Prostate gland (tissue), 2 donors: ENCODE results near the gene TBX3. TPM values are rescaled to one million over a fixed set of nuclear protein-coding genes. Genes with fewer than 3 reads are reported as not detected.
"Not testable (repeated sequence)": the region's sequence is repeated elsewhere in the genome, so short reads cannot be mapped to it uniquely, and the experiment has no call there.

ENCODE experiments used
- DNase-seq: peaks from one replicate; pipeline ENCODE4 v3.0.0-alpha.2; 2019; ENCODE audit warnings: low spot score
- H3K27ac ChIP-seq, 2 donors: fragments of 200-600 bp; sonication (generic); 2 replicates each; pipeline ENCODE4 v1.5.1; 2017 to 2019
- H3K27me3 ChIP-seq: fragments of 200-600 bp; sonication (generic); replicated peaks from 2 replicates; pipeline ENCODE4 v1.5.1; 2019; ENCODE audit not compliant: insufficient read depth
- H3K36me3 ChIP-seq, 2 donors: fragments of 200-600 bp; sonication (generic); 1 replicate in 1 of 2; 2 replicates in 1 of 2; pipeline versions ENCODE4 v1.5.1 to v1.8.1; 2017 to 2019
- H3K4me1 ChIP-seq: fragments of 200-600 bp; sonication (generic); replicated peaks from 2 replicates; pipeline ENCODE4 v1.5.1; 2019
- H3K4me3 ChIP-seq, 2 donors: fragments of 200-600 bp; sonication (generic); 2 replicates each; pipeline ENCODE4 v1.5.1; 2017 to 2019
- H3K9me3 ChIP-seq: fragments of 200-600 bp; sonication (generic); 2 replicates; pipeline ENCODE4 v1.5.1; 2017
- CTCF ChIP-seq, 4 experiments: fragments of 200-600 bp in 2 of 4; fragments of 450-650 bp in 2 of 4; sonication (generic) in 2 of 4; IDR thresholded peaks; 1 replicate in 3 of 4; 2 replicates in 1 of 4; pipeline ENCODE4 v1.5.1; 2016 to 2019; ENCODE audit warnings: antibody characterized with exemption in 4 of 4, mild to moderate bottlenecking in 2 of 4, moderate library complexity in 2 of 4
- POLR2A ChIP-seq: fragments of 450-650 bp; IDR thresholded peaks from one replicate; pipeline ENCODE4 v1.6.1; 2016; ENCODE audit warnings: antibody characterized with exemption, mild to moderate bottlenecking
- POLR2AphosphoS5 ChIP-seq: sonication (generic); formaldehyde crosslinking; IDR thresholded peaks from one replicate; pipeline ENCODE4 v1.6.1; 2017; ENCODE audit warnings: antibody characterized with exemption
- WGBS: methylation state at CpG from one replicate; pipeline ENCODE4 v1.1.5; 2018; 5-methylcytosine and 5-hydroxymethylcytosine counted together
- intact Hi-C: fragments of 100-400 bp; cut with DNase I; formaldehyde crosslinking; loops from one replicate; pipeline ENCODE4 v1.14.2; 2022
- total RNA-seq, 2 donors: library from RNA; depleted of rRNA; stranded (reverse); fragments of >200 nt; gene quantifications; one replicate each; pipeline ENCODE4 v1.1.0, GENCODE V29; 2016

TBX3 gene
- total RNA-seq, 2 donors from 2014 or later = 155 to 259 TPM

GRCh38 chr12:114721266-114721665, 37.3 kb upstream of the TBX3 start:
- TF ChIP-seq POLR2AphosphoS5 = no peak
- no peak for TF ChIP-seq POLR2A
- TF ChIP-seq CTCF (IDR thresholded peaks at IDR 0.05) = no peak
- no peak for DNase-seq
- no peaks in the 10 kb centered on the region for H3K27me3 ChIP-seq
- WGBS = 80% methylated on average over 7 of the region's 7 CpGs
- no peaks in the 10 kb centered on the region for H3K9me3 ChIP-seq
- no peaks in the 10 kb centered on the region for H3K36me3 ChIP-seq
- intact Hi-C loops = no loop called here
- no peak overlapping the region for H3K27ac ChIP-seq
- no peak overlapping the region for H3K4me3 ChIP-seq
- no peaks in the 10 kb centered on the region for H3K4me1 ChIP-seq

GRCh38 chr12:114713466-114714215, 29.7 kb upstream of the TBX3 start:
- Histone ChIP-seq H3K4me1 (no peaks in the 10 kb centered on the region), H3K9me3 (no peaks in the 10 kb centered on the region), H3K36me3 (no peaks in the 10 kb centered on the region), H3K4me3 (no peak overlapping the region), H3K27me3 (no peaks in the 10 kb centered on the region), H3K27ac (no peak overlapping the region)
- no peak for TF ChIP-seq POLR2AphosphoS5
- TF ChIP-seq POLR2A = no peak
- TF ChIP-seq CTCF (IDR thresholded peaks at IDR 0.05) = no peak
- intact Hi-C loops = no loop called here
- DNase-seq = no peak
- WGBS = 95% methylated on average over 9 of the region's 9 CpGs

- H3K4me3 ChIP-seq = no peak overlapping the region
- no peaks in the 10 kb centered on the region for H3K4me1 ChIP-seq
- DNase-seq = no peak
- no peaks in the 10 kb centered on the region for H3K9me3 ChIP-seq
- WGBS = 38% methylated on average over 4 of the region's 4 CpGs
- no peaks in the 10 kb centered on the region for H3K27me3 ChIP-seq
- no peak overlapping the region for H3K27ac ChIP-seq
- no peaks in the 10 kb centered on the region for H3K36me3 ChIP-seq
- intact Hi-C loops = no loop called here
- TF ChIP-seq CTCF (IDR thresholded peaks at IDR 0.05) = no peak
These were observed 27.7 kb upstream of the TBX3 start for GRCh38 chr12:114711689-114712152.

- TF ChIP-seq CTCF (IDR thresholded peaks at IDR 0.05) (no peak), POLR2A (no peak), POLR2AphosphoS5 (no peak)
- Histone ChIP-seq H3K4me3 (no peak overlapping the region), H3K9me3 (no peaks in the 10 kb centered on the region), H3K36me3 (no peaks in the 10 kb centered on the region), H3K27ac (no peak overlapping the region), H3K27me3 (no peaks in the 10 kb centered on the region), H3K4me1 (no peaks in the 10 kb centered on the region)
- no peak for DNase-seq
- intact Hi-C loops = no loop called here
- 39% methylated on average over 7 of the region's 7 CpGs for WGBS
These were observed 26.2 kb upstream of the TBX3 start for GRCh38 chr12:114710151-114710550.

GRCh38 chr12:114709112-114709511, 25.1 kb upstream of the TBX3 start:
- Histone ChIP-seq H3K27ac (no peak overlapping the region), H3K4me3 (no peak overlapping the region), H3K27me3 (no peaks in the 10 kb centered on the region), H3K9me3 (no peaks in the 10 kb centered on the region), H3K36me3 (no peaks in the 10 kb centered on the region), H3K4me1 (no peaks in the 10 kb centered on the region)
- intact Hi-C loops = no loop called here
- no peak for DNase-seq
- TF ChIP-seq POLR2A = no peak
- TF ChIP-seq CTCF (IDR thresholded peaks at IDR 0.05) = no peak
- no peak for TF ChIP-seq POLR2AphosphoS5
- 95% methylated on average over 9 of the region's 9 CpGs for WGBS

- H3K27me3 ChIP-seq, H3K9me3 ChIP-seq, DNase-seq, H3K4me1 ChIP-seq, H3K36me3 ChIP-seq, H3K27ac ChIP-seq, H3K4me3 ChIP-seq, intact Hi-C loops: not testable (repeated sequence)
- 96% methylated on average over 5 of the region's 5 CpGs for WGBS
These were observed 24.6 kb upstream of the TBX3 start for GRCh38 chr12:114708598-114708997.
